Gastroesophageal sphincter (tissue), 3 donors: ENCODE measurements around the gene ZP1.

ENCODE experiments used
- POLR2A ChIP-seq, 2 donors: fragments of 450-650 bp; IDR thresholded peaks; one replicate each; pipeline ENCODE4 v1.6.1; 2017; ENCODE audit warnings: antibody characterized with exemption in 2 of 2, mild to moderate bottlenecking in 2 of 2, moderate library complexity in 1 of 2
- POLR2AphosphoS5 ChIP-seq: sonication (generic); formaldehyde crosslinking; IDR thresholded peaks from one replicate; pipeline ENCODE4 v1.6.1; 2017; ENCODE audit warnings: antibody characterized with exemption
- TF ChIP-seq, protein P1 (sequence below), 4 experiments: fragments of 200-600 bp in 2 of 4; fragments of 450-650 bp in 2 of 4; sonication (generic) in 1 of 4; IDR thresholded peaks; one replicate each; pipeline ENCODE4 v1.5.1; 2017 to 2019; ENCODE audit warnings: antibody characterized with exemption in 4 of 4, mild to moderate bottlenecking in 2 of 4, moderate library complexity in 2 of 4

DNA sequence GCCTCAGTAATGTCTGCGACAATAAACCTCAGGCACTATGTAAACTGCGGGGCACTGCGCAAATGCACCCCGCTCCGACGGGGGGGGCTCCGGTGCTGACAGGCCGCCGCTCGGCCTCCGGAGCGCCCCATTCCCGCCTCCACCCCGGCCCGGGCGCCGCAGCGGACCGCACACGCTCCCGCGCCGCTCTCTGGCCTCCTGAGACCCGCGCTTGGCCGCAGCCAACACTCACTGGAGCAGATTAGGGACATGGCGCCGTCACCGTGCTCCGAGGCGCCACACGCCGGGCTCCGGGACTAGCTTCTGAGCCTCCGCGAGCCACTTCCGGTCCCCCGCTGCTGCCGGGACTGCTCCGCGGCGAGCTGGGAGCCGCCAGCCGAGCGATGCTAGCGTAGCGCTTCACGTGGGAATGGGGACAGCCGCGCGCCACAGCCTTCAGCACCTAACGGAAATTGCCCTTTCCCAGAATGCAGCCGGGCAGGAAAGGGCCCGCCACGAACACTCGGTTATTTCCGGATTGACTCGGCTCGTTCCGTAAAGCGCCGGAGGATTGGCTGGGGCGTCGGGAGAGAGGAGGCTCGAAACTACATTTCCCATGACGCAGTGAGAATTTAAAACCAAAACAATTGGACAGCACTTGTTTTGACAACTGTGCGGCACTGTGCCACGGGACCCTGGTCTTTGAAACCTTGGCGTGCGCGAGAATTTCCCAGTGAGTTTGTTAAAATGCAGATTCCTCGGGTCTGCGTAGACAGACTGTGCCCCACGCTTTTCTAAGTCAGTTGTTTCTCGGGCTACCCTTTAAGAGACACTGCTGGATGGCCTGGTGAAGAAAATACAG, 39.0 kb downstream of the ZP1 start, which contains the start of gene PRPF19:
- peak; percentile 62 to 70 for TF ChIP-seq POLR2A (IDR thresholded peaks at IDR 0.05)
- TF ChIP-seq, protein P1, sequence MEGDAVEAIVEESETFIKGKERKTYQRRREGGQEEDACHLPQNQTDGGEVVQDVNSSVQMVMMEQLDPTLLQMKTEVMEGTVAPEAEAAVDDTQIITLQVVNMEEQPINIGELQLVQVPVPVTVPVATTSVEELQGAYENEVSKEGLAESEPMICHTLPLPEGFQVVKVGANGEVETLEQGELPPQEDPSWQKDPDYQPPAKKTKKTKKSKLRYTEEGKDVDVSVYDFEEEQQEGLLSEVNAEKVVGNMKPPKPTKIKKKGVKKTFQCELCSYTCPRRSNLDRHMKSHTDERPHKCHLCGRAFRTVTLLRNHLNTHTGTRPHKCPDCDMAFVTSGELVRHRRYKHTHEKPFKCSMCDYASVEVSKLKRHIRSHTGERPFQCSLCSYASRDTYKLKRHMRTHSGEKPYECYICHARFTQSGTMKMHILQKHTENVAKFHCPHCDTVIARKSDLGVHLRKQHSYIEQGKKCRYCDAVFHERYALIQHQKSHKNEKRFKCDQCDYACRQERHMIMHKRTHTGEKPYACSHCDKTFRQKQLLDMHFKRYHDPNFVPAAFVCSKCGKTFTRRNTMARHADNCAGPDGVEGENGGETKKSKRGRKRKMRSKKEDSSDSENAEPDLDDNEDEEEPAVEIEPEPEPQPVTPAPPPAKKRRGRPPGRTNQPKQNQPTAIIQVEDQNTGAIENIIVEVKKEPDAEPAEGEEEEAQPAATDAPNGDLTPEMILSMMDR (IDR thresholded peaks at IDR 0.05): no peak
- TF ChIP-seq POLR2AphosphoS5: peak; percentile 83
